8988T (cell line): ENCODE data around the gene SLC25A36.
A peak's percentile ranks its signal among the peaks of the same experiment; 100 is the strongest.
"Not testable (repeated sequence)": the region's sequence is repeated elsewhere in the genome, so short reads cannot be mapped to it uniquely, and the experiment has no call there.

Experiments
- DNase-seq: peaks from one replicate; pipeline ENCODE4 v3.0.0; 2011

Gene SLC25A36

DNA sequence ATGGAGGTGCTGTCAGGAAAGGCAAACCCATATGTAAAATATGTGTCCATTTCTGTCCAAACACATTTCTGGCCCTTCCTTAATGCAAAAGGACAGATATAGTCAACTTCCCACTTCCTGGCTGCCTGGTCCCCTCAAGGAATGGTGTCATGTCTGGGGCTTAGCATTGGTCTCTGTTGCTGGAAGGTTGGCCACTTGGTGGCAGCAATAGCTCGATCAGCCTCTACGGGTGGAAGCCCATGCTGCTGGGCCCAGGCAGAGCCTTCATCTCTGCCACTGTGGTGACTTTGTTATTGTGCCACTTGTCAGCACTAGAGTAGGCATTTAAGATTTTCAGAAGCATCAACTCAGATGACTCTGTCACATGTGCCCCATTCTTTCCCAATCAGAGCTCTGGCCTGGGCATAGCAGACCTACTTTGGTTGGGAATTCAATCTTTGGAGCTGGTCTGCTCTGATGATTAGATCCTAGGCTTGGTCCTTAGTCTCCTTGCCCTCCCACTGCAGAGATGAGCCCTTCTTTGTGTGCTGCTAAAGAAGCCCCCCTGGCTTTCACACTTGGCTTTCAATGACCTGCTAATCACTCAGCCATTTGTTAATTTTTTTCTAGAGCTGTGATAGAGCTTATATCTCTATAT, 58.5 kb downstream of the SLC25A36 start:
- DNase-seq = no peak

DNA sequence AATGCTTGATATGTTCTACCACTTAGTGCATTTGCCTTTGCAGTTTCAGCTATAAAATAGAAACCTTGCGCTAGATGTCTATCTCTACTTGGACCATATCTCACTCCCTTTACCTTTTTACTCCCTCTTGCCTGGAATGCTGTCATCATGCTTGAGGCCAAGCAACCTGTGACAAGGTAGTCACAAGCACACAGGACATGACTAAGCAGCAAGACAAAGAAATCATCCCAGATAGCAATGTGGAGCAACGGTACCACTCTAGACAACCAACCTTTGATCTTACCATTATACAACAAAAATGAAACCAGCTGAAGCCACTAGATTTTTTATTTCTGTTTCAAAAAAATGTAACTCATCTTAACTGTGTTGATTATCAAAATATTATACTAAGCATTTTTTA, 59.0 kb downstream of the SLC25A36 start:
- DNase-seq = no peak

DNA sequence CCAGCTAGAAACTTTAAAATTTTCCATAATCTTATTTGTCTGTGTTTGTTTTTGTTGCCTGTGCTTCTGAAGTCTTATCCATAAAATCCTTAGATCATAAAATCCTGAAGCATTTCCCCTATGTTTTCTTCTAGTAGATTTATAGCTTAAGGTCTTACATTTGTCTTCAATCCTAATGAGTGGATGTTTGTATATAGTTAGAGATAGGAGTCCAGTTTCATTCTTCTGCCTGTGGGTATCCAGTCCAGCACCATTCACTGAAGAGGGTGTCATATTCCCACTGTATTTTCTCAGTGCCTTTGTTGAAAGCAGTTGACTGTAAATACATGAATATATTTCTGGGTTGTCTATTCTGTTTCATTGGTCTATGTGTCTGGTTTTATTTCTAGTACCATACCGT, 64.7 kb downstream of the SLC25A36 start:
- no peak for DNase-seq

DNA sequence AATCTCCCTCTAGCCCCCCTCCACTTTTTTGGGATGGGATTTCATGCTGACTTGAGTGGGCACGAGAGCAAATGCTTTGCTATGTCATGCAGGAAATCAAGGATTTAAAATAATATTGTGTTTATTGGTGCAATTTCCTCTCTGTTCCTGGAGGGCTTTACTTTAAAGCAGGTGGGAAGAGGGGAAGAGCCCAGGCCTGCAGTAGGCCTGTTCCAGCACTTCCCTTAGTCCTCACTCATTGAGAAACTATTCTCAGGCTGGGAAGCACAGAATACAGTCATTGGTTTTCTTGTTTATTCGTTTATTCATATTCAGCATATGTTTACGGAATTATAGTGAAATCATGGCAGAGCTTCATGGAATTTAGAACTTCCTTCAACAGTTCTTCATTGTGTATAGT, 67.9 kb downstream of the SLC25A36 start:
- DNase-seq = no peak

DNA sequence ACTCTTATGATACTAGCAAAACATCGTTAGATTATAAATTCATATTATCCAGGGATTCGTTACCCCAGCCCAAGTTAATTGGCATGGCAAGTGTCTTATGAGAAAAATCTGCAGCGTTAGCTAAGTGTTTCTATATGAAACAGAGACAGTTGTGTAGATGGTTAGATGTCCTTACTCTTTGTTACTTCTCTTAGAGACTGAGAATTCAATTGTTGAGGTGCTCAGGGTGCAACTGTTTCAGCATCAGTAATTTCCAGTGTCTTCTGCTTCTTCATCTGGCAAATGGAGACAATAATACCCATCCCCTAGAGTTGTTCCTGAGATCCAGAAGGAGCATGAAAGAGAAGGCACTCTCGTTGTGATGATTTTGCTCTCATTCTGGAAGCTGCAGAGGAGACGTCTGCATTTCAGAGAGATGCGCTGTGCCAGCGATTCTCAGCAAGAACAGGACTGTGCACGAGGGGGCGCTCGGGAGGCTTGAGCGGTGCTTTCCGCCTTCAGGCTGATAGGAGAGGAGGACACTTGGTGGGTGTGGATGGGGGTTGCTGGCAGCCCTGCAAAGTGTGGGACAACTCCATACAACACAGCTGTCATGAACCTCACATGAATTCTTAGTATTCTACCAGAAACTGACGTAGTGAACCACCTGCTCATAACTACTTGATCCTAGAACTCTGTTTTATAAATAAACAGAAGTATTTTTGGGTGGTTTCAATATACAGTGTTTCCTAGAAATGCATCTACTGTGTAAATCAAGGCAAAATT, 69.8 kb downstream of the SLC25A36 start:
- peak; percentile 21 for DNase-seq

DNA sequence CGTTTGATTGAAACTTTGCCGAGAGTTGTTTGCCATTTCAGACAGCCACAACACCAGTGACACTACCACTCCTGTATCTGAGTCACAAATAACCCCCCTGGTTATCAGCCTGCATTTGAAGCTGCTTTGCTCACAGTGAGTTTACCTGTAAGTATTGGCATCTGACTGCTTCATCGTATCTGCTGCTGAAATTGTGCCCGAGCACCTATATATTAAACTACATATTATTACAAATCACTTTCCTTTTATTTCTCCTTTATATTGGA, 70.3 kb downstream of the SLC25A36 start:
- no peak for DNase-seq

DNA sequence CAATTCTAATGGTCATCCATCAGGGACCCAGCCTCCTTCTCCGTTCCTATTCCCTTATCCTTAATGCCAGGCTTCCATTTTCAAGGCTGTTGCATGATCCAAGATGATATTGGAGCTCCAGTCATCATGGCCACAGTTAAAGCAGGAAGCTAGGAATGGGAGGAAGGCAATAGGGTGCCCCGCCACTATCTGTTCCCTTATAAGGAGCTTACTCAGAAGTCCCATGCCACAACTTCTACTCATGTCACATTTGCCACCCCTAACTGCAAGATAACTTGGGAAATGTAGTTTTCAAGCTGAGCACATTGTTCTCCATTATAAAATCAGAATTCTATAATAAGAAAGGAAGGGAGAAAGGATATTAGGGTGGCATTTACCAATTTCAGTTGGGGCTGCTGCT, 70.9 kb downstream of the SLC25A36 start:
- DNase-seq = no peak

DNA sequence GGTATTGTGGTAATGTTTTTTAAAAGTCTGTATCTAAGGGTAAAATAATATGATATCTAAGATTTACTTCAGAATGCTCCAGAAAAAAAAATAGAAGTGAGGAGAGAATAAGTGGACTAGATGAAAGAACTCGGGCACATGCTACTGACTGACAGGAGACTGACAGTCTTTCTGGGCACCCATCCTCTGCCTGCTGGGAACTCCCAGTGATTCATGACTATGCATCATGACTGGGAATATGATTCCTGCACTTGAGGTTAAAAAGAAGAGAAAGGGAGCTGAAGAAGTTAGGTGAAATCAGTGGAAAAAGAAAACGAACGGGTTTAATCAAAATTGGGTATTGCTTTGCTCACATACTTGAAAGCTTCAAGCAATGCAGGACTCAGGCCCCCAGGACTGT, 73.8 kb downstream of the SLC25A36 start:
- no peak for DNase-seq

DNA sequence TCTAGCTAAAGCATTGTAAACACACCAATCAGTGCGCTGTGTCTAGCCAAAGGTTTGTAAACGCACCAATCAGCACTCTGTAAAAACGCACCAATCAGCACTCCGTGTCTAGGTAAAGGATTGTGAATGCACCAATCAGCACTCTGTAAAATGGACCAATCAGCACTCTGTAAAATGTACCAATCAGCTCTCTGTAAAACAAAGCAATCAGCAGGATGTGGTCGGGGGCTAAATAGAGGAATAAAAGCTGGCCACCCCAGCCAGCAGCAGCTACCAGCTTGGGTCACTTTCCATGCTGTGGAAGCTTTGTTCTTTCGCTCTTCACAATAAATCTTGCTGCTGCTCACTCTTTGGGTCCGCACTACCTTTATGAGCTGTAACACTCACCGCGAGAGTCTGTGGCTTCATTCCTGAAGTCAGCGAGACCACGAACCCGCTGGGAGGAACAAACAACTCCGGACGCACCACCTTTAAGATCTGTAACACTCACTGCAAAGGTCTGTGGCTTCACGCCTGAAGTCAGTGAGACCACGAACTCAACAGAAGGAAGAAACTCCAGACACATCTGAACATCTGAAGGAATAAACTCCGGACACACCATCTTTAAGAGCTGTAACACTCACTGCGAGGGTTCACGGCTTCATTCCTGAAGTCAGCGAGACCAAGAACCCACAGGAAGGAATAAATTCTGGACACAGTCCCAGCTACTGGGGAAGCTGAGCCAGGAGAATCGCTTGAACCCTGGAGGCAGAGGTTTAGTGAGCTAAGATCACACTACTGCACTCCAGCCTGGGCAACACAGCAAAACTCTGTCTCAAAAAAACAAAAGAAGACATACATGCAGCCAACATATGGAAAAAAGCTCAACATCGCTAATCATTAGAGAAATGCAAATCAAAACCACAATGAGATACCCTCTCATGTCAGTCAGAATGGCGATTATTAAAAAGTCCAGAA, 76.0 kb downstream of the SLC25A36 start:
- not testable (repeated sequence) for DNase-seq

DNA sequence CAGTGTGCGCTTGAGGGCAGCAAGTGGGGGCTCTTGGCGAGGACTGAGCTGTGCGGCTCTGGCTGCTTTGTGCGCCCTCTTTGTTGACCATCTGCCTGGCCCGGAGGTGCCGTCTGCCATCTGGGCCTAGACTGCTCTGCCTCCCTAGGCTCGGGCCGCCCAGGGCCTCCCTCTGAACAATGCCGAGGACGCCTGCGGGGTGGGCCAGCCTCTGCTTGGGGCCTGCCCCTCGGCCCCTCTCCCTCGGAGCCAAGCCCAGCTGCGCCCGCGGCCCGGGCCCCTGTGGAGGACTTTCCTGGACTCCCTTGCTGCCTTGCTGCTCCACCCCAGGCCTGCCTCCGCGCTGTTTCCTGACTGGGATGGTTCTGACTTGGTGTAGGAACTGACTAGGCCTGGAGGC, 77.6 kb downstream of the SLC25A36 start:
- no peak for DNase-seq

DNA sequence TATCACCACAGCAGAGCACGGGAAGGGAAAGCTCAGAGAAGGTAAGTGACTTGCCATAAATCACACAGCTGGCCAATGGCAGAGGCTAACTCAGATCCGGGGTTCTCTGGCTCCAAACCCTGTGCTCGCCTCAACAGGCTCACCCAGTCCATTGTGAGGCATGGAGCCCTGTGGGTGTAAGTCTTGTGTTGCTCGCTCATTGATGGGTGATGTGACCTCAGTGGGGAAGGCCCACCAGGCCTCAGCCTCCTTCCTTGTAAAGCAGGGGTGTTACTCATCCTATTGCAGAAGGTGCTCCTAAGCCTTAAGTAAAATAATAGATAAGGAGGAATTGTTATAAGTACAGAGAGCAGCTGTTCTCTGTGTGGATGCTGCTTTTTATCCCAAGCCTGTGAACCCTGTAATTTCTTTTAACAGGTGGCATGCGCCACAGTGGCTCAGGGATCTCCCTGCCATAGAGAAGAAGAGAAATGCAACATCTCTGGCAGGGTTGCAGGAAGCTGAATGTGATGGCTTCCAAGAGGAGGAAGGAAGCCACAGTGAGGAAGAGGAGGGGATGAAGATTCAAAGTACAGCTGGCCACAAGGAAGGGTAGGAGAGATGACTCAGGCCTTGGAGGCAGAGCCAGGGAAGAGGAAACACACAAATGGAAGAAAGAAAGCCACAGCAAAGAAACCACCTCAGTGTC, 78.7 kb downstream of the SLC25A36 start:
- no peak for DNase-seq

DNA sequence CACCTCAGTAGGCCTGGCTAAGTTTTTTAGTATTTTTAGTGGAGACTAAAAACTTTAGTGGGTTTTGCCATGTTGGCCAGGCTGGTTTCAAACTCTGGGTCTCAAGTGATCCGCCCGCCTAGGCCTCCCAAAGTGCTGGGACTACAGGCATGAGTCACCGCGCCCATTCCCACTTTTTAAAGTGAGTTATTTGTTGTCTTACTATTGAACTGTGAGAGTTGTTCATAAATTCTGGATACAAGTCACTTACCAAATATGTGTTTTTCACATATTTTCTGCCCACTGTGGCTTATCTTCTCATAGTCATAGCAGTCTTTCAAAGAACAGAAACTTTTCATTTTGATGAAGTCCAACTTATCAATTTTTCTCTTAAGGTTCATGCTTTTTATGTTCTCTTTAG, 79.6 kb downstream of the SLC25A36 start:
- DNase-seq = no peak
